HS-5 (cell line): ENCODE data around the gene OR10P1.

ENCODE experiments used
- DNase-seq: peaks from one replicate; pipeline ENCODE4 v3.0.0-alpha.2; 2012; ENCODE audit warnings: low read depth

OR10P1 gene

GRCh38 chr12:55651299-55651683 is 14.6 kb downstream of the OR10P1 start:
- no peak for DNase-seq

DNA sequence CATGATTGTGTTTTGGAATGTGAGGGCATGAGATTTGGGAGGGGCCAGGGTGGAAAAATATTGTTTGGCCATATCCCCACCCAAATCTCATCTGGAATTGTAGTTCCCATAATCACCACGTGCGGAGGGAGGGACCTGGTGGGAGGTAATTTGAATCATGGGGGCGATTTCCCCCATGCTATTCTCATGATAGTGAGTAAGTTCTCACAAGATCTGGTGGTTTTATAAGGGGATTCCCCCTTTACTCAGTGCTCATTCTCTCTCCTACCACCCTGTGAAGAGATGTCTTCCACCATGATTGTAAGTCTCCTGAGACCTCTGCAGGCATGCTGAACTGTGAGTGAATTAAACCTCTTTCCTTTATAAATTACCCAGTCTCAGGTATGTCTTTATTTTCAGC is 15.7 kb downstream of the OR10P1 start:
- no peak for DNase-seq

DNA sequence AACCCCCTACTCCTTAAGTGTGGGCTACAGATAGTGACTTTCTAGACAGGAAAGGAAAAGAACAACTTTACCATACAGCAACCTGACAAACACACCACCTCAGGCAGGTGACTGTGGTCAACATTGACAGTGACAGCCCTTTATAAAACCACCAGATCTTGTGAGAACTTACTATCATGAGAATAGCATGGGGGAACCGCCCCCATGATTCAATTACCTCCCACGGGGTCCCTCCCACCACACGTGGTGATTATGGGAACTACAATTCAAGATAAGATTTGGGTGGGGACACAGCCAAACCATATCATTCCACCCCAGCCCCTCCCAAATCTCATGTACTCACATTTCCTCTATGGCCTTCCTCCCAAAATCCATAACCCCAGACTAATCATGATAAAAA is 16.3 kb downstream of the OR10P1 start:
- no peak for DNase-seq

GRCh38 chr12:55654511-55655214 is 18.0 kb downstream of the OR10P1 start:
- no peak for DNase-seq

DNA sequence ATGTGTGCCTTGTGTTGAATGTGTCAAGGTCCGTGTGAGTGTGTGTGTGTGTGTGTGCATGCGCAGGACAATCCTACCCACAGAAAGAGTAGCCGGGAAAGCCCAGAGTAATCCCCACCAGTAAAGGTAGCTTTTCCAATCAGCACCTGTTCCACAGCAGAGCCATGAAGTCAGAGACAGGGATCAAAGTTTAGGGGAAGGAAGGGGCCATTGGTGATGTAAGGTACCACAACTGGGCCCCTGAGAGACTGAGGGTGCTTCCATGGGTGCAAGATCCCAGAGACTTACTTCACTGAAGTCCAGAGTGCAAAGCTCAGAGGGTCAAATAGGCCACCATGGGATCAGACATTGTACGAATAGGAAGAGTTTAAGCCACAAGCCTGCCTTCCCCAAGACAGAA is 20.5 kb downstream of the OR10P1 start:
- no peak for DNase-seq

DNA sequence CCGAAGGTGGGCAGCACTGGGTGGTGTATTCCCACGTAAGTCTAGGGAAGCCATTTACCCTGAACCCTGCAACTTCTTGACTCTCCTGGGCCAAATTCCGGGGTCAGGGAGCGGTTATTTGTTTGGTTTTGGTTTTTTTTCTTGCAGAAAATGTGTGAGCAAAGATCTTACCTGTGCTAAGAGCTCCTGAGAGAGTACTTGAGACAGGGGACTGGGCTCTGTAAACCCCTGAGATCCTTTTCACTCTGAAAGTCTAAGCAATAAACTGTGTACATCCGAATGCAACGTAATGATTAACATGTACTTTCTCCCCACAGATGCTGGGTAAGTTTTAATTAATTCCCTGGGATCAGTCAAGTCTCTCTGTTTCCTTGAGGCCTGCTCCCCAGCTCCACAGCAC is 21.5 kb downstream of the OR10P1 start:
- no peak for DNase-seq

DNA sequence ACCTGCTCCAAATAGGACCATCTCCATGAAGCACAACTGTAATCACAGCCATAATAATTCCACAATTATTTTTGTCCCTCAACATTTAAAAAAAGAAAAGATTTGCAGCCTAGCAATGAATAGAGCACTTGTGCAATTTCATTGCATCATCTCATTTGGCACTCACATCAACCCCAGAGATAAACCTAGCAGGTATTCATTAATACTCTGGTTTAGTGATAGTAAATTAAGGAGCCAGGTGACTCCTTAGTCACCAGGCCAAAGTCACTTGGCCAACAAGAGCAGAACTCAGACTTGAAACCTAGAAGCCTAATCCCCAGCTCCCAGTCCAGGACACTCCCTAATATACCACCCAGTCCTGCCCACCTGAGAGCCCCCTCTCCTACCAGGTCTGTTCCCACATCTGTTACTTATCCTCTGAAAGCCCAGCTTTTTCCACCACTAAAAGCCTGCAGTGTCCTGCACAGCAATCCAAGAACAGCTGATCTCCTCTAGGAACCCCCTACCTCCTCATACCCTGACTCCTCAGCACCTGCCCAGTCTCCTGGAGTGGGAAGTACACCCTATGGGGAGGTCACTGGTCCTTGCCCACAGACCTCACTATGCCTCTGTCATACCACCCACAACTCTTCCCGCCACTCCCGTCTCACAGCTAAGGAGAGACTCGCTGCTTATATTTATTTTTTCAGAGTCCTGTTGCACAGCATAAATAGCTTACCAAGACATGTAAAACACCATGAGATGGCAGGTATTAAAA is 22.1 kb downstream of the OR10P1 start:
- DNase-seq = no peak

DNA sequence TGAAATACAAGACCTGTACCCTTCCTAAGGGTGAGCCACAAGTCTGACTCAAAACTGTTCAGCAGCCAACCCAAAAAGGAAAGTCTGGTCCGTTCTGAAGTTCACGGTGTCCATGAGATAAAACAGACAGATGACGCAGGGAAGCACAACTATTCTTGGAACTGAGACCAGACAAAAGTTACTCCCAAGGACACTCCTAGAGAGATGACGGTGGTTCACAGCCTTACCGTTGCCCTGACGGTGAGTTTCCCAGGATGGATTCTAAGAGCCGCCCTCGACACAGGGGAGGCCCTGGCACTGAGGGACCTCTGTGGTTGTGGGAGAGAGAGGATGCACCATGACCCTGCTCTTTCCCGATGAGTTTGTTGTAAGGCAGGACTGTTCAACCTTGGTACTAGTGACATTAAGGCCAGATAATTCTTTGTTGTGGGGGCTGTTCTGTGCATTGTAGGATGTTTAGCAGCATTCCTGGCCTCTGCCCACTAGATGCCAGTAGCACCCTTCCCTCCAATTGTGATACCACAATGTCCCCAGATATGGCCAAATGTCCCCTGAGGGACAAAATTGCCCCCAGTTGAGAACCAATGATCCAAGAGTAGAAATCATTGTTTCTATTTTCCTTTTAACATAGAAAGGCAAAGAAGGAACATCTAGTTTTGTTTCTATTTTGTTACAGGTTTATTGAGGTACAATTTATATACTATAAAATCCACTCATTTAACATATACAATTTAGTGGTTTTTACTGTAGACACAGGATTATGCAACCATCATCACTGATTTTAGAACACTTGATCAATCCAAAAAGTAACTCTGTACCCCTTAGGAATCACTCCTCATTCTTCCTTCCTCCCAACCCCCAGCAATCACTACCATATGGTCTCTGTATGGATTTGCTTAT is 23.0 kb downstream of the OR10P1 start:
- peak; percentile 9 for DNase-seq

GRCh38 chr12:55663391-55663790 is 26.7 kb downstream of the OR10P1 start:
- DNase-seq = no peak

DNA sequence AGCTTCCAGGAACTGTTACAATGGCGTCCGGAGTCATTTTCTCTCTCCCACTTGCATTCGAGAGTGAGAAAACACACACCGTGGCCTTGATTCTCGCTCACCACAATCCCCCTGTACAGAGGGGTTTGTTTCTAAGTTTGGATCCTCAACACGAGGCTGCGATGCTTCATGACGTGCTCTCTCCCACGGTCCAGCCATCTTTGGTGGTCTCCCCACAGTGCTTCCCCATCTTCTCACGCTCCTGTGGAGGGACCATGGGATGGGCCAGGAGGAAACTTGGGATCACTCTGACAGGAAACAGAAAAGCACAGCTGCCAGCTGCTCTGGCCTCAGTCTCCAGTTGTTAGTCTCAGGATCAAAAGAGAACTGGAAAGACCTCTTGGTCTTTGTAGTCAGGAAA is 28.1 kb downstream of the OR10P1 start:
- no peak for DNase-seq

- no peak for DNase-seq
Measured at GRCh38 chr12:55666508-55666907, 29.8 kb downstream of the OR10P1 start.

GRCh38 chr12:55670276-55670675 is 33.6 kb downstream of the OR10P1 start:
- DNase-seq = no peak

GRCh38 chr12:55671746-55672145 is 35.1 kb downstream of the OR10P1 start:
- DNase-seq = no peak

GRCh38 chr12:55673638-55674037 is 36.9 kb downstream of the OR10P1 start:
- no peak for DNase-seq

DNA sequence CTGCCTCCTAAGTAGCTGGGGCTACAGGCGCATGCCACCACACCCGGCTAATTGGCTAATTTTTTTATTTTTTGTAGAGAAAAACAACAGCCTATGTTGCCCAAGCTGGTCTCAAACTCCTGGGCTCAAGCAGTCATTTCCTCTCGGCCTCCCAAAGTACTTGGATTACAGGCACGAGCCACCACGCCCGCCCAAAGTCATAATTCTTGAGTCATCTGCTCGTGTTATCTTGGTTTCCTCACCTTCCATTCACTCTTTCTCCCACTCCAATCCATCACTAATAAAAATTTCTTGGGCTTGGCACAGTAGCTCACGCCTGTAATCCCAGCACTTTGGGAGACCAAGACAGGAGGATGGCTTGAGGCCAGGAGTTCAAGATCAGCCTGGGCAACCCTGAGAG is 39.0 kb downstream of the OR10P1 start:
- DNase-seq = no peak

- no peak for DNase-seq
Measured at GRCh38 chr12:55676707-55677106, 40.0 kb downstream of the OR10P1 start.

GRCh38 chr12:55679691-55680090 is 43.0 kb downstream of the OR10P1 start:
- no peak for DNase-seq

GRCh38 chr12:55681142-55682077 is 44.7 kb downstream of the OR10P1 start:
- peak; percentile 15 for DNase-seq

- no peak for DNase-seq
Measured at GRCh38 chr12:55682087-55682796, 45.5 kb downstream of the OR10P1 start.

DNA sequence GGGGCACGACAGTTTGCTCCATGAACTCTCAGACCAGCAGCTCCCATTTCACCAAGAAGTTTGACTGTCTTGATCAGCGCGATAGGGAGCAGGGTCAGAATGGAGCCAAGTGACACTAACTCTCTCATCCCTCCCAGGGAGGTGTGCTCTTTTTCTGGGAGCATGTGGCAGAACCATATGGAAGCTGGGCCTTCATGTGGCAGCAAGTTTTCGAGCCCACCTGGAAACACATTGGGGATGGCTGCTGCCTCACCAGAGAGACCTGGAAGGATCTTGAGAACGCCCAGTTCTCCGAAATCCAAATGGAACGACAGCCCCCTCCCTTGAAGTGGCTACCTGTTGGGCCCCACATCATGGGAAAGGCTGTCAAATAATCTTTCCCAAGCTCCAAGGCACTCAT is 47.0 kb downstream of the OR10P1 start:
- DNase-seq = no peak
